Gastroesophageal sphincter (tissue), 4 donors: ENCODE measurements around the gene PCDHGC5. TPM values are rescaled to one million over a fixed set of nuclear protein-coding genes. Genes with fewer than 3 reads are reported as not detected.

Experiments
- ATAC-seq: fragments of 150-250 bp; one replicate; pipeline ENCODE4 v1.9.1; 2016; ENCODE audit warnings: mild to moderate bottlenecking, moderate library complexity
- H3K27ac ChIP-seq, 4 donors: fragments of 200-600 bp; sonication (generic) in 3 of 4; 1 replicate in 3 of 4; 2 replicates in 1 of 4; pipeline ENCODE4 v1.5.1; 2016 to 2019
- H3K27me3 ChIP-seq: fragments of 200-600 bp; sonication (generic); one replicate; pipeline ENCODE4 v1.5.1; 2019
- H3K36me3 ChIP-seq, 2 donors: fragments of 200-600 bp; sonication (generic); one replicate each; pipeline ENCODE4 v1.5.1; 2019; ENCODE audit warnings: control low read depth in 1 of 2
- H3K4me1 ChIP-seq, 3 donors: fragments of 200-600 bp; sonication (generic); 1 replicate in 2 of 3; 2 replicates in 1 of 3; pipeline ENCODE4 v1.5.1; 2016 to 2019; ENCODE audit warnings: control low read depth in 2 of 3
- H3K4me3 ChIP-seq, 2 donors: fragments of 200-600 bp; sonication (generic); one replicate each; pipeline ENCODE4 v1.5.1; 2019; ENCODE audit warnings: mild to moderate bottlenecking in 1 of 2, moderate library complexity in 1 of 2
- H3K9me3 ChIP-seq, 3 donors: fragments of 200-600 bp; sonication (generic); one replicate each; pipeline ENCODE4 v1.5.1; 2017 to 2019; ENCODE audit warnings: control low read depth in 2 of 3
- EP300 ChIP-seq: sonication (generic); formaldehyde crosslinking; IDR thresholded peaks from one replicate; pipeline ENCODE4 v1.6.1; 2017; ENCODE audit warnings: antibody characterized with exemption, mild to moderate bottlenecking
- POLR2A ChIP-seq, 2 donors: fragments of 450-650 bp; IDR thresholded peaks; one replicate each; pipeline ENCODE4 v1.6.1; 2017; ENCODE audit warnings: antibody characterized with exemption in 2 of 2, mild to moderate bottlenecking in 2 of 2, moderate library complexity in 1 of 2
- POLR2AphosphoS5 ChIP-seq: sonication (generic); formaldehyde crosslinking; IDR thresholded peaks from one replicate; pipeline ENCODE4 v1.6.1; 2017; ENCODE audit warnings: antibody characterized with exemption
- WGBS, 2 donors: methylation state at CpG; one replicate each; pipeline ENCODE4 v1.1.5; 2018; ENCODE audit warnings: low coverage in 1 of 2; 5-methylcytosine and 5-hydroxymethylcytosine counted together
- total RNA-seq, 4 donors: library from RNA; depleted of rRNA; stranded (reverse); fragments of >200 nt; gene quantifications; one replicate each; pipeline ENCODE4 v1.1.0, GENCODE V29; 2016
- TF ChIP-seq, protein P1 (sequence below), 4 experiments: fragments of 200-600 bp in 2 of 4; fragments of 450-650 bp in 2 of 4; sonication (generic) in 1 of 4; IDR thresholded peaks; one replicate each; pipeline ENCODE4 v1.5.1; 2017 to 2019; ENCODE audit warnings: antibody characterized with exemption in 4 of 4, mild to moderate bottlenecking in 2 of 4, moderate library complexity in 2 of 4

PCDHGC5 gene
- total RNA-seq, 4 donors from 2014 or later, result 0.07 to 5.1 (median 1.8) TPM

DNA sequence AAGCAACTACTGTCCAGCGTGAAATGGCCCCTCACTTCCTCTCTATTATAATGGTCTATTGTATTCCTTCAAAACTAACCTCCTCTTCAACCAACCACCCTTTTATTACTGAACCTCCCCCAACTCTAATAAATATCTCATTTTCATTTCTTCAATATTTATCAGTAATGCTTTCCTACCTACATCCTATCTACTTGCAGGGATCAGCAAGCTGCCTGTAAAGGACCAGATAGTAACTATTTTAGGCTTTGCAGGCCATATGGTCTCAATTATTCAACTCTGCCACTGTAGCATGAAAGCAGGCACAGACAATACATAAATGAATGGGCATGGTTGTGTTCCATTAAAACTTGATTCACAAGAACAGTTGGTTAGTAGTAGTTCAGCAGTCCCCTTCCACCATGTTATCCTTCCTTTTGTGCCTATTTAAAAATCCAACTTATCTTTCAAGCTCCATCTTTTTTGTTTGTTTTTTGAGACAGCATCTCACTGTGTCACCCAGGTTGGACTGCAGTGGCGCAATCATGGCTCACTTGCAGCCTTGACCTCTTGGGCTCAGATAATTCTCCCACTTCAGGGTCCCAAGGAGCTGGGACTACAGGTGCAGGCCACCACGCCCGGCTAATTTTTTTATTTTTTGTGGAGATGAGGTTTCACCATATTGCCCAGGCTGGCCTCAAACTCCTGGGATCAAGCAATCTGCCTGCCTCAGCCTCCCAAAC lies 45.8 kb downstream of the PCDHGC5 start:
- TF ChIP-seq EP300 (no peak), POLR2AphosphoS5 (no peak), POLR2A (IDR thresholded peaks at IDR 0.05) (no peak)
- TF ChIP-seq, protein P1, sequence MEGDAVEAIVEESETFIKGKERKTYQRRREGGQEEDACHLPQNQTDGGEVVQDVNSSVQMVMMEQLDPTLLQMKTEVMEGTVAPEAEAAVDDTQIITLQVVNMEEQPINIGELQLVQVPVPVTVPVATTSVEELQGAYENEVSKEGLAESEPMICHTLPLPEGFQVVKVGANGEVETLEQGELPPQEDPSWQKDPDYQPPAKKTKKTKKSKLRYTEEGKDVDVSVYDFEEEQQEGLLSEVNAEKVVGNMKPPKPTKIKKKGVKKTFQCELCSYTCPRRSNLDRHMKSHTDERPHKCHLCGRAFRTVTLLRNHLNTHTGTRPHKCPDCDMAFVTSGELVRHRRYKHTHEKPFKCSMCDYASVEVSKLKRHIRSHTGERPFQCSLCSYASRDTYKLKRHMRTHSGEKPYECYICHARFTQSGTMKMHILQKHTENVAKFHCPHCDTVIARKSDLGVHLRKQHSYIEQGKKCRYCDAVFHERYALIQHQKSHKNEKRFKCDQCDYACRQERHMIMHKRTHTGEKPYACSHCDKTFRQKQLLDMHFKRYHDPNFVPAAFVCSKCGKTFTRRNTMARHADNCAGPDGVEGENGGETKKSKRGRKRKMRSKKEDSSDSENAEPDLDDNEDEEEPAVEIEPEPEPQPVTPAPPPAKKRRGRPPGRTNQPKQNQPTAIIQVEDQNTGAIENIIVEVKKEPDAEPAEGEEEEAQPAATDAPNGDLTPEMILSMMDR (IDR thresholded peaks at IDR 0.05), result no peak
- Histone ChIP-seq H3K4me1 (peaks cover 0 to 7% (median 4%) of the 10 kb centered on the region in 3 donors), H3K27me3 (no peaks in the 10 kb centered on the region), H3K27ac (no peak overlapping the region), H3K36me3 (peaks cover 0 to 14% of the 10 kb centered on the region in 2 donors), H3K9me3 (no peaks in the 10 kb centered on the region), H3K4me3 (no peak overlapping the region)
- WGBS, 2 donors, result 56 to 95% methylated on average over 1 to 2 of the region's 4 CpGs
- no peak for ATAC-seq

Other genes starting within 250 kb of the PCDHGC5 start
- 1 to 10 TPM; 3.2 to 6.6 (median 4.1) TPM for gene PCDHB15, start 243.7 kb upstream of the PCDHGC5 start, total RNA-seq
- 1 to 10 TPM in 2 of 4 donors, not detected in 2; 1.2 to 3.1 TPM for gene SLC25A2, start 185.0 kb upstream of the PCDHGC5 start, total RNA-seq
- gene TAF7, start 168.3 kb upstream of the PCDHGC5 start, total RNA-seq, result 10 to 100 TPM; 58.7 to 75.9 (median 61.4) TPM
- gene PCDHGA1, start 158.6 kb upstream of the PCDHGC5 start, total RNA-seq, result 1 to 10 TPM in 2 of 4 donors, under 1 TPM in 2; 0.67 to 1.3 (median 1.1) TPM
- gene PCDHGA2, start 150.3 kb upstream of the PCDHGC5 start, total RNA-seq, result 1 to 10 TPM; 3.2 to 5.6 (median 4.4) TPM
- gene PCDHGA3, start 145.3 kb upstream of the PCDHGC5 start, total RNA-seq, result 1 to 10 TPM; 1.3 to 5.7 (median 2.8) TPM
- 1 to 10 TPM; 2.0 to 9.5 (median 4.2) TPM for gene PCDHGB1, start 139.0 kb upstream of the PCDHGC5 start, total RNA-seq
- gene PCDHGA4, start 134.1 kb upstream of the PCDHGC5 start, total RNA-seq, result 10 to 100 TPM in 1 of 4 donors, 1 to 10 TPM in 3; 2.4 to 12.0 (median 6.3) TPM
- 10 to 100 TPM in 1 of 4 donors, 1 to 10 TPM in 3; 2.7 to 15.6 (median 4.1) TPM for gene PCDHGB2, start 129.1 kb upstream of the PCDHGC5 start, total RNA-seq
- gene PCDHGA5, start 124.9 kb upstream of the PCDHGC5 start, total RNA-seq, result 10 to 100 TPM in 1 of 4 donors, 1 to 10 TPM in 3; 2.6 to 12.5 (median 4.8) TPM
- gene PCDHGB3, start 118.8 kb upstream of the PCDHGC5 start, total RNA-seq, result 1 to 10 TPM; 1.5 to 10.0 (median 4.7) TPM
- gene PCDHGA6, start 115.2 kb upstream of the PCDHGC5 start, total RNA-seq, result 10 to 100 TPM in 1 of 4 donors, 1 to 10 TPM in 3; 2.0 to 11.1 (median 5.7) TPM
- 10 to 100 TPM in 1 of 4 donors, 1 to 10 TPM in 3; 2.7 to 14.3 (median 7.6) TPM for gene PCDHGA7, start 106.3 kb upstream of the PCDHGC5 start, total RNA-seq
- 10 to 100 TPM in 1 of 4 donors, 1 to 10 TPM in 3; 3.1 to 14.8 (median 6.0) TPM for gene PCDHGB4, start 101.4 kb upstream of the PCDHGC5 start, total RNA-seq
- gene PCDHGA8, start 96.4 kb upstream of the PCDHGC5 start, total RNA-seq, result 1 to 10 TPM; 3.0 to 6.8 (median 3.6) TPM
- gene PCDHGB5, start 91.1 kb upstream of the PCDHGC5 start, total RNA-seq, result 10 to 100 TPM in 2 of 4 donors, 1 to 10 TPM in 2; 4.0 to 12.9 (median 9.8) TPM
- 1 to 10 TPM; 3.3 to 8.6 (median 5.9) TPM for gene PCDHGA9, start 86.3 kb upstream of the PCDHGC5 start, total RNA-seq
- gene PCDHGB6, start 81.1 kb upstream of the PCDHGC5 start, total RNA-seq, result 10 to 100 TPM in 1 of 4 donors, 1 to 10 TPM in 3; 5.7 to 11.7 (median 6.5) TPM
- gene PCDHGA10, start 76.1 kb upstream of the PCDHGC5 start, total RNA-seq, result 1 to 10 TPM; 2.9 to 8.2 (median 4.7) TPM
- gene PCDHGB7, start 71.4 kb upstream of the PCDHGC5 start, total RNA-seq, result 10 to 100 TPM; 12.3 to 19.3 (median 15.3) TPM
- 10 to 100 TPM in 1 of 4 donors, 1 to 10 TPM in 3; 1.9 to 12.3 (median 3.9) TPM for gene PCDHGA11, start 68.0 kb upstream of the PCDHGC5 start, total RNA-seq
- 10 to 100 TPM in 1 of 4 donors, 1 to 10 TPM in 3; 5.3 to 15.4 (median 9.8) TPM for gene PCDHGA12, start 58.6 kb upstream of the PCDHGC5 start, total RNA-seq
- gene PCDHGC3, start 13.1 kb upstream of the PCDHGC5 start, total RNA-seq, result 10 to 100 TPM; 52.6 to 95.6 (median 63.2) TPM
- 10 to 100 TPM in 1 of 4 donors, 1 to 10 TPM in 2, under 1 TPM in 1; 0.10 to 12.9 (median 2.4) TPM for gene PCDHGC4, start 4.1 kb upstream of the PCDHGC5 start, total RNA-seq
- 10 to 100 TPM; 35.2 to 62.3 (median 53.4) TPM for gene DIAPH1, start 129.9 kb downstream of the PCDHGC5 start, total RNA-seq
- 10 to 100 TPM; 35.4 to 77.8 (median 37.7) TPM for gene HDAC3, start 147.8 kb downstream of the PCDHGC5 start, total RNA-seq
- 1 to 10 TPM; 2.3 to 5.4 (median 2.8) TPM for gene RELL2, start 147.9 kb downstream of the PCDHGC5 start, total RNA-seq
- gene FCHSD1, start 162.3 kb downstream of the PCDHGC5 start, total RNA-seq, result 10 to 100 TPM in 3 of 4 donors, 1 to 10 TPM in 1; 8.2 to 14.8 (median 13.3) TPM
- gene ARAP3, start 193.1 kb downstream of the PCDHGC5 start, total RNA-seq, result 1 to 10 TPM; 5.3 to 7.2 (median 6.2) TPM